HG03045 (cell line): ENCODE data around the gene SLC13A2.

Source experiments
- ATAC-seq: cut with Tn5 transposase; IDR thresholded peaks from one replicate; pipeline ENCODE4 v1.9.1; 2021; ENCODE audit warnings: mild to moderate bottlenecking, moderate library complexity; ENCODE audit not compliant: unreplicated experiment

The SLC13A2 gene

DNA sequence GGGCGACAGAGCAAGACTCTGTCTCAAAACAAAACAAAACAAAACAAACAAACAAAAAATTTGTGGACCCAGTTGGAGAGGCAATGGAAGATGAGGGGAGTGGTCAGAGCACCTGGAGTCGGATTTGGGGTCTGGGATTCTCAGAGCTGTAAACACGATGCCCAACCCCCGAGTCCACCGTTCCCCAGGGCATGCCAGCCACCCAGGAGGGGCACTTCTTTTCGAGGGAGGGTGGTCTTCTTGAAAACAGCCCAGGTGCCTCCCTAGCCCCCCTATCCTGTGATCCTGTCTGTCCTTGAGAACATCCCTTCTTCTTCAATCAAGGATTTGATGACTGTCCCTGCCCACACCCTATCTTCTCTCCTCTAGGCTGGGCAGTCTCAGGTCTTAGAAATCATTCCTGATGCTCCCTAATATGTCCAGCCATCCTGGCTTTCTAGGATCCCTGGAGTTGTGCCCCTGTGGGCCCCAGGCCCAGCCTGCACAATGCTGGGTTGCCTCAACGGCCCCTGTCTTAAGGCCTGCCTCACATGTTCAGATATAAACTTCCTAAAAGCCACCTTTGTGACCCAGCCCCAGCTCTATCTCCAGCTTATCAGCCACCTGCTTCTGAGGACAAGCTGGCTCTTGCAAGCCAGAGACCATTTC, 3.1 kb upstream of the SLC13A2 start:
- no peak for ATAC-seq

DNA sequence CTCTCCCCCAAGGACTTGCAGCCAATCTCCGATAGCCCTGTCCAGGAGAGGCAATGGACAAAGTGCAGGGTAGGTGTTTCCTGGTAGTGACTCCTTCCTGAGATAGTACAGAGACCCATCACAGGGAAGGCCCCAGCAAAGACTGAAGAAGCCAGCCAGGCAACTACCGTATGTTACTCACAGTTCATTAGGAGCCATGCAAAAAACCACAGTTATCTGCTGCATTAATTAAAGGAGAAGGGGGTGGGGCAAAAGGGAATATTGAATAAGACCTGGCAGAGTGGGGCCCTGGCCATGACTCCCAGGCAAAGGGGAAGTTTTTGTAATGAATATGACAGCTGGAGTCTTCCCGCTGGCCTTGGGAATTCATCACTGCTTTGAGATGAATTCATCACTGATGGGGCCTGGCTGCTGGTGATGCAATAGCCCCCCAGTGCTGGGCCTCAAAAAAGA, 2.5 kb upstream of the SLC13A2 start:
- ATAC-seq: no peak

DNA sequence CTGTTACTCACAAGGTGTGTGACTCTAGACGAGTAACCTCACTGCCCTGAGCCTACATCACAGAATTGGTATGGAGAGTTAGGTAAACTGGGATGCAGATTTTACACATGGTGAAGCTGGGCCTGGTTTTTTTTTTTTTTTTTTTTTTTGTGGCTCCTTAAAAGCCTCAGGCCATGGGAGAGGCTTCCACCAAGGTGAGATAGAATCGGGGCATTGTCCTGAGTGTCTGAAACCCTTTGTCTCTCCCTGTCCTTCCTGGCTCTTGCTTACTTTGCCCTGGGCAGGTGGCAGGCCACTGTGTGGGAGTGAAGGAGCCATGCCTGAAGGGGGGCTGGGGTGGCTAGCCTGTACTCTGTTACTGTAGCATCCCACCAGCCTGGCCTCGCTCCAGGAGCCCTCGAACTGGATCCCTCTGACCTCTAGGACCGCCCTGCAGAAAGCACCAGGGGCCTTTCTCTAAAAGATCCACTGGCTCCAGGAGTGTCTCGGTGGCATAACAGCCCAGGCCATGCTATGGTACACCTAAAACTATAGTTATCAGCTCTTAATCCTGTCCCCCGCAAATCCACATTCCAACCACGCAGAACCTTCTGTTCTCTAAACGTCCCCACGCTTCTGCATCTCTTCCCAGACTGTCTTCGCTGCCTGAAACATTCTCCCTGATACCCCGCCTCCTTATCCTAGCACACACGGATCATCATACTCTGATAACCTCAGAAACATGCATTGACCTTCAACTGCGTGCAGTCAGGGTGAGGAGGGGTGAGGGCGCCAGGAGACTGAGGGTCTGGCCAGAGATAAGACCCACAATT, 1.7 kb upstream of the SLC13A2 start:
- no peak for ATAC-seq

DNA sequence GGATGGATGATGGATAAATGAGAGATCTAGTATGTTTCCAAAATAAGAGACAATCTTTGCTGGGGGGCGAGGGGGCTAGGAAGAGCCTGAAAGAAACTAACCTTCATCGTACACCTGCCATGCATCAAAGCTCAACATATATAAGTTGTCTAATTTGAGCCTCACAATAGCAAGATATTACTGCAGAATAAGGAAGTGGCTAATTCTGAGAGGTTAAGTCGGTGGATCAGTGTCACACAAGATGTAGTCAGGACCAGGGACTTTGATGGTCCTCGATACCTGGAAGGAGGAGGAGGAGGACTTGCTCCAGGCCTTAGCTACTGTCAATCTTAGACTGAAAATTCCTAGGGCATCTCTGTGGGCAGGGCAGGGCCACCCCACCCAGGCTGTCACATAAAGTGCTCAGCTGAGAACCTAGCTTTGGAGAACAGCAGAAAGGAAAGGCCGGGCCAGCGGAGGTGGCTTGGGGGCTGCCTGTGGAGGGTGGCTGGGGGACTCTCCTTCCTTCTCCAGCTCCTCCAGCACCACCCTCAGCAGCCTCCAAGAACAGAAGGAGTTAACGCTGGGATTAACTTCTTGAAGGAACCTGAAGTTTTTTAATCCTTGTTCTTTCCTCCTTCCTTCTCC, 460 bp upstream of the SLC13A2 start:
- ATAC-seq: no peak

DNA sequence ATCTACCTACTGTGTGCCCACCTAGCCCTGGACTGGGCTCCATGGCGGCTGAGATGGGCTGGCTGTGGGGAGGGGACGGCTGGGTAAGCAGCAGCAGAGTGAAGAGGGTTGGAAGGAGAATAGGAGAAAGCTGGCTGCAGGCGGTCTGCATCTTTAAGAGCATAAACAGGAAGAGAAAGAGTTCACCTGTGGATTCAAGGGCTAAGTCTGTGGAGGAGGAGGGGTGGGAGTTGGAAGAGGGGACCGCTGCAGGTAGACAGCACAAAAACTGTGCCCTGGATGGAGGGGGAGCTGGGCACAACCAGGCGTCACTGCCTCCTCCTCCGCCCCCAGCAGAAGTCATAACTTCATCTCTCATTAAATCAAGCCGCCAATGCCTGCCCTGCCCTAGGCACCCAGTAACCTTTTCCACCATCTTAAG, 677 bp downstream of the SLC13A2 start:
- no peak for ATAC-seq

DNA sequence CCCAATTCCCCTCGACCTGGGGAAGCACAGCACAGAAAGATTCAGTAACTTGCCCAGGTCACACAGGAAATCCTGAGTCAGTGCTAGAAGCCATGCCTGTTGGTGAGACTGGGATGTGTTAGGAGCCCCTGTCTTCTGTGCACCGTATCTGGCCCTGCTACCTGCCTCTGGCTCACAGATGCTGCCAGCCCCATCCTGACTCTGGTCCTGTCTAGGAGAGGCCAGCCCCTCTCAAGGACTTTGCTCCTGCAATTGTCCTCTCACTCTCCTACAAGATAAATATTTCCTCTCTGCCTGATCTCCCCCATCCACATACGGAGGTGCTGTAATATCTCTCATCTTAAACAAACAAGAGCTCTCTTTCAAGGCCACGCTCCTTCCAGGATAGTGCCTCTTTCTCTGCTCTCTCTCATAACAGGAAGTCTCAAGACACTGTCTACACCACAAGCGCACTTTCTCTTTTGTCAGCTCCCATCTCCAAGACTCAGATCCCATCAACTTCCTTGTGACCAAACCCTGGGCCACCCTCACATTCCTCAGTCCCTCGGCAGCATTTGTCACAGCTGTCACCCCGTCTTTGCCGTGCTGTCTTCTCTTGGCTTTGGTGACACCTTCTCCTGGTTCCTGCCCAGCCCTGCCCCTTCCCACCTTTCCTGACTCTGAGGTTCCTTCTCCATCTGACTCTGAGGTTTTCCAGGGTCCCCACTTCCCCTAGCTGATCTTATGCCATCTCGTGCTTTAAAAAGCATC, 1.9 kb downstream of the SLC13A2 start:
- ATAC-seq: no peak

DNA sequence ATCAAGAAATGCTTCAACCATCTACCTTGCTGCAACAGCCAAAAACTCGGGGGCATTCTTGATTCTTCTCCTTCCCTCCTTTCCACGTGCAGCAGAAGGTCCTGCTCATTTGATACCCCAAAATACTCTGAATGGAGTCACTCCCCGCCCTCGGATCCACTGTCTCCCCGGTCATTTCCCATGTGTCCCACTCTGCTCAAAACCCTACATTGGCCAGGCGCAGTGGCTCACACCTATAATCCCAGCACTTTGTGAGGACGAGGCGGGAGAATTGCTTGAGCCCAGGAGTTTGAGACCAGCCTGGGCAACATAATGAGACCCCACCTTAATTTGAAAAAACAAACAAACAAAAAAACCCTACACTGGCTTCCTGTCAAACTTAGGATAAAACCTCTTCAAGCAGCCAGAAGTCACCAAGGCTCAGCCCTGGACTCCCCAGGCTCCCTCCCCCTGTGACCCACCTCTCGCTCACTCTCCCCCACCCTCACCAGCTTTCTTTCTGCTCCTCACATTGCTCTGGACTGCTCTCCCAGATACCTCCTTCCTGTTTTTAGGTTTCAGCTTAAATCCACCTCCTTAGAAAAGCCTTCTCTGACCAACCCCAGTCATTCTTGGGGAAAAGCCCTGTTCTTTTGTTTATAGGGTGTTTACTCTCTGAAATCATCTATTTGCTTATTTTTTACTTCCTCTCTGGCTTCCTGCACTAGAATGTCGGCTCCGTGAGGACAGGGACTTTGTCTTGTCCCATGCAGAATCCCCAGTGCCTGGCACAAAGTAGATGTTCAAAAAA, 2.8 kb downstream of the SLC13A2 start:
- no peak for ATAC-seq

DNA sequence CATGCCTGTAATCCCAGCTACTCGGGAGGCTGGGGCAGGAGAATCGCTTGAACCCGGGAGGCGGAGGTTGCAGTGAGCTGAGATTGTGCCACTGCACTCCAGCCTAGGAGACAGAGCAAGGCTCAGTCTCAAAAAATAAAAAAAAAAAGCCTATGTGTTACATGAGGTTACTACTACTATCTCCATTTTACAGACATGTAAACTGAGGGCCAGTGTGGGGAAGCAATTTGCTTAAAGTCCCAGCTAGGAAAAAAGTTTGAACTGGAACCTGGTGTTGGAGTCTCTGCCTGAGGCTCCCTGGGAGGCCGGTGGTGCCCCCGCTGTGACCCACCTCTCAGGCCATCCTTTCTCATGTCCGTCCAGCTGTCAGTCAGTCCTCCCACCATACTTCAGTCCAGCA, 4.5 kb downstream of the SLC13A2 start:
- ATAC-seq: no peak

DNA sequence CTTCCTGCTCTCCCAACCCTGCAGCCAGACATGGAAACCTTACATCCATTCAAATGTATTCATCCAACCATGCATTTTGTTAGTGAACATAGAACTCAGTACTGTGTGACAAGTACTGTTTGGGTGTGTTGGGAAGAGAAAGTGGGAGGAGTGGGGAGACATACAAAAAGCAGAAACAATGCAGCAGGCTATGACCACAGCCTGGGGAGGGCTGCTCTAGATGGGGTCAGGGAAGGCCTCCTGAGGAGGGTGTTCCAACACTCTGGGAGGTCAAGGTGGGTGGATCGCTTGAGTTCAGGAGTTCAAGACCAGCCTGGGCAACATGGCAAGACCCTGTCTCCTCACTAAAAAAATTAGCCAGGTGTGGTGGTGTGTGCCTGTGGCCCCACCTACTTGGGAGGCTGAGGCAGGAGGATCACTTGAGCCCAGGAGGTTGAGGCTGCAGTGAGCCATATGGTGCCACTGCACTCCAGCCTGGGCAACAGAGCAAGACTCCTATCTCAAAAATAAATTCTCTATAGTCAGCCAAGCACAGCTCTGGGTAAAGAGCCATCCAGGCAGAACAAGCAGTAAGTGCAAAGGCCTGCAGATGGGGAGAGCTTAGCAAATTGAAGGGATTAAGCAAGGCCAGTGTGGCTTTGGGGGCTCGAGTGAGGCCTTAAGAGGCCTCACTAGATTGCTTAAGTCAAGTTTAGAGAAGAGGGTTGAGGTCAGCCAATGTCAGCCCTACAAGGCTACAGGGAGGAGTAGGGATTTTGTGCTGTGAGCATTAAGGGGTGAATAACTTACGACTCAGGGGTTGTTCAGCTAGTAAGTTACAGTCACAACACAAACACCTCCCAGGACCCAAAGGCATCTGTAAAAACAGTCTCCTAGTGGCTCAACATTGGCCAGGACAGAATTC, 5.5 kb downstream of the SLC13A2 start:
- ATAC-seq: no peak

DNA sequence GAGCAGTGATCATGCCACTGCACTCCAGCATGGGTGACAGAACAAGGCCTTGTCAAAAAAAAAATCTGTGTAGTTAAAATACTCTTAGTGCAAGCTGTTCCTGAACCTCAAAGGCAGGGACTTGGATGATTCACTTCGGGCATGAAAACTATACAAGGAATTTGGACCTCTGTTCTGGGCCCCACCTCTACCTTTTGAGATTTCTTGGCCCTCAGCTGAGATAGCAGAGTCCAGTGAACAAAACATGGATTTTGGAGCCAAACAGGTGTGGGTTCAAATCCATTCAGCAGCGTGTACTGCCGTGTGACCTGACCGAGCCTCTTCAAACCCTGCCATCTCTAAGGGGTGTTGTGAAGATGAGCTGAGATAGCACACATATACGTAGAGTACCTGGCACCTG, 6.8 kb downstream of the SLC13A2 start:
- no peak for ATAC-seq

DNA sequence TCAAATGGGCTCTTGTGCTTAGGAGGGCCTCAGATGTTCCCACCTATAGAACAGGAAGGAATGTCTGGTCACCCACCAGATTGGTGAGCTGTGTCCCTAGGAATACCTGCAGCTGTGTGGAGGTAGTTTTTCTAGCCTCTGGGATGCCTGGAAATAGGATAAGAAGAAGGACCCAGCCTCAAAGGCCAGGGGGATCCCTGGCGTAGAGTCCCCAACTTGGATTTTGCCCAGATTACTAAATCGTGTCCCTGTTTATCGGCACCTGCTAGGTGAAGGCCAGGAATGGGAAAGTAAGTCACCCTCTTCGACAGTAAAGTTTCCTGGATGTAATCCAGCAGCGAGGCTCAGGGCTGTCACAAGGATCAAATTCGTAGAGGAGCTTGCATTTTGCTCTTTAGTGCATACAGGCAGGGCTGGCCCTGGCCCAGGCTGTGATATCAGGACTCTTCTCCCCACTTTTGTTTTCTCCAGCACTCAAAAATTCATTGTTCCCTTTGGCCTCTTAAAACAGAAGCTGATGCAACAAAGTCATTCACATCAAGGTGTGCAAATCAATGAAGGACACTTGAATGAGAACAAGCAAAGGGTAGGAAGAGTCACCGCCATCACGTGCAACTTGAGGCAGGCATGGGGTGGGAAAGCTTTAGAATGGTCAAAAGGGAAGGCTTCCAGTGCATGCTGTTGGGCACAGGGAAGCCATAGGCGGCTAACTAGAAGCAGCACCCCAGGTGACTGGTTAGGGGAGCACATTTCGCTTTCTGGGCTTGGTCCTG, 7.5 kb downstream of the SLC13A2 start:
- no peak for ATAC-seq

DNA sequence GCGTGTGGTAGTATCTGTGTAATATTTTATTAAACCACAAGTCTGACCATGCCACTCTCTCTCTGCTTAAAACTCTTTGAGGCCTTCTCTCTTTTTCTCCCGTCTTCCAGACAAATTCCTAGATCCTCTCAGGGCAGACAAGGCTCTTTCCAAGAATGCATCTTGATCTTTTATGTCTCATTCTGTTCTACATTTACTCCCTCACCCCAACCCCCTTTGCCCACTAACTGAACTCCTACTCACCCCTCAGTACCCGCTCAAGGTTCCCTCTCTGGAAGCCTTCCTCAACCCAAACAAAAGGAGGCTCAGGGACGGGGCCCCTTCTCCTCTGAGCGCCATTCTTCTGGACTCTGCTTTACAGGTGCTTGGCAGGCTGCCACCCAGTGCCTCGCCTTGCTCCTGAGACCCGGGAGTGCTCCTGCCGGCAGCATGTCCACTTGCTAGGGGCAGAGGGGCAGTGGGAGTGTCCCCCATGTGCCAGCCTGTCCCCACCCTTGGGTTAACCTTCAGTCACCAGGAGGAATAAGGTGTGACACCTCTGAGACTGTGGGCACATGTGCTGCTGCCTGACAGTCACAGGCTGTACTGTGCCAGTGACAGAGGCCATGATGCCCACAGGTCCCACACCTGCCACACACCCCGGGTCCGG, 9.2 kb downstream of the SLC13A2 start:
- ATAC-seq: no peak

DNA sequence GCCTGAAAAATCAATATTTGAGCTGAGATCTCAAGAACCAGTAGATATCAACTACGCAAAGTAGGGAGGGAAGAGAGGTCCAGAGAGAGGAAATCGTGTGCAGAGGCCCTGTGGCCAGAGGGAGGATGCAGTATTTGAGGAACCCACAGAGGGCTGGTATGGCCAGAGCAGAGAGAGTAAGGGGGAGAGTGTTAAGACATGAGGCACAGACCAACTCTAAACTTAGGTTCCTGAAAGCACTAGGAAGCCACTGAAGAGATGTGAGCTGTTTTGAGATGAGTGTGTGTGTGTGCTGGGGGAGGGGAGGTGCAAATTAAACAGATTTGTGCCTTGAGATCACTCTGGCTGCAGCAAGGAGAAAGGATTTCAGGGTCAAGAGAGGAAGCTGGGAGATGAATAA, 10.9 kb downstream of the SLC13A2 start:
- peak; percentile 63 for ATAC-seq

DNA sequence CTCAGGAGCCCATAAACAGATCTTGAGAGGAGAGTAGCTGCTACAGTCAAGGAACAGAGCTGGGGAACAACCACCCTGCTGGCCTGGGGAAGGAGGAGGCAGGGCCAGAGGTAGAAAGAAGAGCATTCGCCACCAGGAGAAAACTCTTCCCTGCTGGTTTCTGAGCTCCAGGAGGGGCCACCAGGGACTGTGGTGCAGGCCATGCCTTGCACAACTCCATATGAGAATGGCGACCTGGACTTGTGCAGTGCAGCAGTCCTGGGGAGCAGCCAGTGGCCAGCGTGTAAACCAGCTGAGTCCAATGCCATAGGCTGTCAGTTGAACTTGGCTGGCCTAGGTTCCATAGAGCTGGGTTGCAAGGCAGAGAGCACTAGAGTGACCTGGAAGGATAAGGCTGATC, 11.6 kb downstream of the SLC13A2 start:
- no peak for ATAC-seq

DNA sequence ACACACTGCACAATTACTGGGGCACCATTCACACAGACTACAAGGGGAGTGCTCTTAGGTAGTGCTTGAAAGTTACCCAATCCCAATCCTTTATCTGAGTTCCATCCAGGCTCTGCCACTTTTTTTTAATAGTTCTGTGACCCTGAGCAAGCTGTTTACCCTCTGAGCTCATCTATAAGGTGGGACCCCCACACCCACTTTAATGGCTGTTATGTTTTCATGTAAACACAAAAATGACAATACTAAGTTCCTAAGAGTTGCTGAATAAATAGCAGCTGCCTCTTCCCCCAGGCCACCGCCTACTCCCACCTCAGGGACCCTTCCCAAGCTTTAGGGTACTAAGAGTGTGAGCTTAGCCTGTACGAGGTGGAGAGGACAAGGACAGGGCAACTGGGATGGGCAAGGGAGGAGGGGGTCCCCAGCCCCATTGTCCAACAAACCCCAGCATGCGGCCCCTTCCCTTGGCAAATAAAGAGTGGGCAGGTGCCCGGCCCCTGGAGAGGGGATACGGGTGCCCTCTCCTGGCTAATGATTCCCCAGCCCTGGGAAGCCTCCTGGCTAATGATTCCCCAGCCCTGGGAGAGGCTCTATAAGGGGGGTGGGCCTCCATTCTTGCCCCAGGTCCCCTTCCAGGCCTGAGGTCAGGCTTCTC, 14.6 kb downstream of the SLC13A2 start:
- ATAC-seq: no peak

DNA sequence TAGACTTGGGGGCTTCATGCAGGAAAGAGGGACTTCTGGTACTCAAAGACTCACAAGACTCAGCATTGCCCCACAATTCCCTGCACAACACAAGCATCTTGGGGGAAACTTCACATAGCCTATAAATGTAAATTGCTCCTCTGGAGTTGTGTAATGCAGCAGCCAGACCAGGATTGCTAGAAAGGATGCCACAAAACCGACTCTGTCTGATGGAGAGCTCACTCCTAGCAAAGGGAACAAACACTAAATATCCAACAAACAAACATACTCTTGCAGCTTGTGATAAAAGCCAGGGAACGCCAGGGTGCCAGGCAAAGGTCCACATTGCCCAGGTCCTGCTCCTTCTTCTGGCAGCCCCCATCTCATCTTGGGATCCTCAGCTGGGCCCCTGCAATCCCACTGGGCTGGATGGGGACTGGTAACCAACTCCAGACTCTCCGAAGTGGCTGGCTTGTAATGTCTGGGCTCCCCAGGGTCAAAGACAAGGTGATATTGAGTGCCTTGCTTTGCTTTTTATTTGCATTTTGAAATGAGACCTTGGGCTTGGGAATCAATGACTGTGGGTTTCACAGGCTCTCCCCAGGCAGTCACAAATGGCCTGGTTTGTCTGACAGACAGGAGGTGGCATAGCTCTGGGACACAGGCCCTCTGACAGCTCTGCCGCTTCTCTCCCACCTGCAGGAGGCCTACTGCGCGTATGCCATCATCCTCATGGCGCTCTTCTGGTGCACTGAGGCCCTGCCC, 15.3 kb downstream of the SLC13A2 start:
- ATAC-seq: no peak

DNA sequence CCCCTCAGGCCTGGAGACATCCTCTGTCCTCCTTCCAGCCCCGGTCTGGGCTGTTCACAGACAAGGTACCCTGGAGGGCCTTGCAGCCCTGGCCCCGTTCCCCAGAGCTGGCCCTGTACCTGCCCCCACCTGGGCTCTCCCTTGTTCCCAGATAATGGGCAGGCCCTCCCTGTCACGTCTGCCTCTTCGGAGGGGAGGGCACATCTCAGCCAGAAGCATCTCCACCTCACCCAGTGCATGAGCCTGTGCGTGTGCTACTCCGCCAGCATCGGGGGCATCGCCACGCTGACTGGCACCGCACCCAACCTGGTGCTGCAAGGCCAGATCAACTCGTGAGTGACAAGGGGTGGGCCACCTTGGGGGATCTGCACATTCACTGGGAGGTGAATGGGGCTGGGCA, 17.8 kb downstream of the SLC13A2 start:
- no peak for ATAC-seq
